GM18508 (cell line): ENCODE measurements around the gene HIC2.
"Not testable (repeated sequence)": the region's sequence is repeated elsewhere in the genome, so short reads cannot be mapped to it uniquely, and the experiment has no call there.

Source experiments
- ATAC-seq: cut with Tn5 transposase; IDR thresholded peaks from one replicate; pipeline ENCODE4 v1.9.1; 2021; ENCODE audit warnings: moderate number of reproducible peaks; ENCODE audit not compliant: insufficient read depth, unreplicated experiment

Gene HIC2

GRCh38 chr22:21417227-21417746 lies at the start of gene HIC2:
TSS of gene HIC2 (plus strand) at chr22:21417371. CDS start at chr22:21442832, 25,461 bp downstream.
- ATAC-seq = not testable (repeated sequence)

GRCh38 chr22:21368603-21369310 lies 48.4 kb upstream of the HIC2 start:
- not testable (repeated sequence) for ATAC-seq

GRCh38 chr22:21375880-21376279 lies 41.3 kb upstream of the HIC2 start:
- ATAC-seq = not testable (repeated sequence)

GRCh38 chr22:21383701-21384467 lies 33.3 kb upstream of the HIC2 start, which contains the start of gene RIMBP3B:
TSS of gene RIMBP3B (plus strand) at chr22:21383751. CDS start at chr22:21383859, 108 bp downstream.
- ATAC-seq = not testable (repeated sequence)

GRCh38 chr22:21384468-21385357 lies 32.5 kb upstream of the HIC2 start:
- ATAC-seq = not testable (repeated sequence)

GRCh38 chr22:21389480-21389879 lies 27.7 kb upstream of the HIC2 start:
- not testable (repeated sequence) for ATAC-seq

GRCh38 chr22:21390013-21390412 lies 27.2 kb upstream of the HIC2 start:
- ATAC-seq = not testable (repeated sequence)

- not testable (repeated sequence) for ATAC-seq
Measured at GRCh38 chr22:21394613-21395012, 22.6 kb upstream of the HIC2 start.

GRCh38 chr22:21401197-21401969 lies 15.8 kb upstream of the HIC2 start:
- ATAC-seq = not testable (repeated sequence)

- ATAC-seq = not testable (repeated sequence)
Measured at GRCh38 chr22:21402763-21403314, 14.3 kb upstream of the HIC2 start.

- ATAC-seq = not testable (repeated sequence)
Measured at GRCh38 chr22:21407139-21407538, 10.0 kb upstream of the HIC2 start.

- ATAC-seq = not testable (repeated sequence)
Measured at GRCh38 chr22:21407792-21408191, 9.4 kb upstream of the HIC2 start.

GRCh38 chr22:21416375-21416774 lies 796 bp upstream of the HIC2 start:
- ATAC-seq = not testable (repeated sequence)

GRCh38 chr22:21417853-21418252 lies 682 bp downstream of the HIC2 start:
- ATAC-seq = not testable (repeated sequence)

- ATAC-seq = not testable (repeated sequence)
Measured at GRCh38 chr22:21418974-21419638, 1.9 kb downstream of the HIC2 start.

- ATAC-seq = not testable (repeated sequence)
Measured at GRCh38 chr22:21420180-21420763, 3.1 kb downstream of the HIC2 start.

GRCh38 chr22:21424084-21424709 lies 7.0 kb downstream of the HIC2 start:
- not testable (repeated sequence) for ATAC-seq
